ENCODE results near the gene EHMT2.

Gene EHMT2

DNA sequence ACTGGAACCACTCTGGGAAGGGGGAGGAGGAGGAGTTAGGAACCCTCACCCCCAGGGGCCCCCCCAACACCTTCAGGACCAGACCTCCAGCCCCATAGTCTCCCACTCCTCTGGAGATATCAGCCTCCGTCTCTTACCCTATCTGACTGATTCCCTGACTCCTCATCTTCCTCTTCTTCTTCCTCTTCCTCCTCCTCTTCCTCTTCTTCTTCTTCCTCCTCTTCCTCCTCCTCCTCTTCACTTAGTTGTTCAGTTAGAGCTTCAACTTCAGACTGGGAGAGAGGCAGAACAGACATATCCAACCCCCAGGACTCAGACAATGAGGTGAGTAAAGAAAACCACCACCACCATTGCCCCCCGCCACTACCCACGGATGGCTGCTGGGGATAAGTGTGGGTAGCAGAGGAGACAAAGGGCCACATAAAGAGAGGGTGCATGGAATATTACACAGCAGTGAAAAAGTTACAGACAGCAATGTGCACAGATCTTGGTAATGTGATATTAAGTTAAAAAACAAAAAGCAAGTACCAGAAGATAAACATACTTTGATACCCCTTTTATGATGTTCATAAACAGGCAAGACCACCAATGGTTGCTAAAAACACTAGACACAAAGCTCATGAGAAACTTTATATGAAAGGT is 8.0 kb downstream of the EHMT2 start:
- H3K4me3 ChIP-seq (ENCODE audit: low read depth, low read length): no peak overlapping the region
- TF ChIP-seq, protein P1, sequence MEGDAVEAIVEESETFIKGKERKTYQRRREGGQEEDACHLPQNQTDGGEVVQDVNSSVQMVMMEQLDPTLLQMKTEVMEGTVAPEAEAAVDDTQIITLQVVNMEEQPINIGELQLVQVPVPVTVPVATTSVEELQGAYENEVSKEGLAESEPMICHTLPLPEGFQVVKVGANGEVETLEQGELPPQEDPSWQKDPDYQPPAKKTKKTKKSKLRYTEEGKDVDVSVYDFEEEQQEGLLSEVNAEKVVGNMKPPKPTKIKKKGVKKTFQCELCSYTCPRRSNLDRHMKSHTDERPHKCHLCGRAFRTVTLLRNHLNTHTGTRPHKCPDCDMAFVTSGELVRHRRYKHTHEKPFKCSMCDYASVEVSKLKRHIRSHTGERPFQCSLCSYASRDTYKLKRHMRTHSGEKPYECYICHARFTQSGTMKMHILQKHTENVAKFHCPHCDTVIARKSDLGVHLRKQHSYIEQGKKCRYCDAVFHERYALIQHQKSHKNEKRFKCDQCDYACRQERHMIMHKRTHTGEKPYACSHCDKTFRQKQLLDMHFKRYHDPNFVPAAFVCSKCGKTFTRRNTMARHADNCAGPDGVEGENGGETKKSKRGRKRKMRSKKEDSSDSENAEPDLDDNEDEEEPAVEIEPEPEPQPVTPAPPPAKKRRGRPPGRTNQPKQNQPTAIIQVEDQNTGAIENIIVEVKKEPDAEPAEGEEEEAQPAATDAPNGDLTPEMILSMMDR (IDR thresholded peaks at IDR 0.05; ENCODE audit: low read depth, low read length, missing control alignments): no peak
- no peak for DNase-seq (ENCODE audit: low read depth)

DNA sequence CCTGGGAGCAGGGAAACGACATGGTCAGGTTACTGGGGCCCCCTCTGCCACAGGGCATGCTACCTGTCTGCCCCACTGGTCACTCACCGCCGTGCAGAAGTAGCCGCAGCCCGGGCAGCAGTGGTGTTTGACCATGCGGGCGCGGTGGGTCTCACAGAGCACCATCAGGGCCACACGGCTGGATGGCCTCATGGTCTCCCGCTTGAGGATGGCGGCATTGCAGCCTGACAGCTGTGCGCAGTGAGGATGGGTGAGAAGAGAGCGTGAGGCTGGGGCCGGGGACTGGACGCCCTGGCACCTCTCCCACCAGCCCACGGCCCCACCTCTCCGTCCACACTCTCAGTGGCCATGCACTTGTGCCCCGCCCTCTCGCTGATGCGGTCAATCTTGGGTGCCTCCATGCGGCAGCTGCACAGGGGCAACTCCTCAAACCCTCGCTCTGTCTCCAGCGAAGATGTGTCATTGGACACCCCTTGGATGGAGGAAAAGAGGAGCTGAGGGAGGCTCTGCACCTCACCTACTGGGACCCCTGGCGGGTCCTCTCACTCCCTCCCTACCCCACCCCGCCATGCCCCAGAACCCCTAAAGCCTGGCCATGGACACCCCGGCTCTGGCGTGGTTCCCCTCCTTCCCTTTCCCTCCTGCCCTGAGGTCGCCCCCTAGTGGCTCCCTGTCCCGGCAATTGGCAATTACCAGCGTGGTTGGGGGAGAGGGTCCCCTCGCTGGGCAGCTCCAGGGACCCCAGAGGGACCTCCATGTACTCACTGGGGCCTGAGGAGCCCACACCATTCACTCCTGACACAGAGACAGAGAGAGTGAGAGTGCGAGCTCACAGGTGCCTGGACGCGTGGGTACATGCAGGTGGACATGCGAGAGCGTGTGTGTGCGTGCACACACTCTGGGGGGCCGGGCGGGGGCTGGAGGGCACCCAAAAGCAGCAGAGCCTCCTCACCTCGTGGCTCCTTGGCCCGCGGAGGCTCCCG is 8.9 kb downstream of the EHMT2 start:
- no peak for DNase-seq (ENCODE audit: low read depth)
- TF ChIP-seq, protein P1 (IDR thresholded peaks at IDR 0.05; ENCODE audit: low read depth, low read length, missing control alignments): peak; percentile 79
- H3K4me3 ChIP-seq (ENCODE audit: low read depth, low read length): no peak overlapping the region

DNA sequence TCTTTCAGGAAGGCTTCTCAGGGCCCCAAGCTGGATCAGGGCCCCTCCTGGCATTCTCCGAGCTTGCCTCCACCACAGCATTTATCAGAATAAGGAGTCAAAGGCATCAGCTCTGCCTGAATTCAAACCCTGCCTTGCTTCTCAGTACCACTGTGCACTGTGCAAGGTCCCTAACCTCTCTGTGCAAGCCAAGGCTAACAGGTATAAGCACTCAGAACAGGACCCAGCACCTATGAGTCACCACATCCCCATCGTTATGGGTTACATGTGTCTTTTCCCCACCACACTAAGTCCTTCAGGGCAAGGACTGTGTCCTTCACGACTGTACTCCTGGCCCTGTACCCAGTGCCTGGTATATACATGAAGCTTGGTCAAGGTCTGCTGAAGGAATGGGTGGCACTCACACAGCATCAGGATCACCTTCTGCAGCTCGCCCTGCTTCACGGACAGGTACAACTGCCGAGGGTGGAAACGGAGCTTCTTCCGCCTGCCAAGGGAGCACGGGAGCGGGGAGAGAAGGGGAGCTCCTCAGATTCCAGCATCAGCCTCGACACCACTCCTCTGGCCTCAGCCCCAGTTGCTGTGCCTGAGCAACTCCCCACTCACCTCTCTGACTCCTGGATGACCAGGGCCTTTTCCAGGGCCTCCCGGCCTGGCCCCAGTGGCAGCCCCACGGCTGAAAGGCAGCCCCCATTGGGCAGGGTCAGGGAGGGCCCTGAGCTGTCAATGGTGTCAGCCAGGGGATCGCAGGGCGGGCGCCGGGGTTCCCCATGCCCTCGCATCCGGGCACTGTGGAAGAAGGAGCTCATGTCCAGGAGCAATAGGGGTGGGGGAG is 10.1 kb downstream of the EHMT2 start:
- H3K4me3 ChIP-seq (ENCODE audit: low read depth, low read length): no peak overlapping the region
- TF ChIP-seq, protein P1 (IDR thresholded peaks at IDR 0.05; ENCODE audit: low read depth, low read length, missing control alignments): no peak
- DNase-seq (ENCODE audit: low read depth): no peak

DNA sequence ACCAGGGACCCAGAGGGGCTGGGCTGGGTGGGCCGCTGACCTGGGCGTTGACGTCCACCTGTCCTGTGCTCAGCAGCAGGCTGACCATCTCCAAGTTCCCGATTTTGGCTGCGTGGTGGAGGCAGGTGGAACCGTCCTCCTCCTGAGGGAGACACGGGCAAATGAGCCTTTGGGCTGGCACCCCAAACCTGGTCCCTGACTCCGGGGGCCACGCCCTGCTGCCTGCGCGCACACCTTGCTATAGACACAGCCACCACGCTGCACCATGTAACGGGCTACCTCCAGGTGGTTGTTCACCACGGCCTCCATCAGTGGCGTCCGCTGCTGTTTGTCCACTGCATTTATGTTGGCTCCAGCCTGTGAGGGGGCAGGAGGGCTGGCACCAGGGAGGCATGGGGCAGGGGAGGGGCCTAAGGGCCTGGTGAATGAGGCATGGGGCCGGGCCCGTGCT is 10.9 kb downstream of the EHMT2 start:
- H3K4me3 ChIP-seq (ENCODE audit: low read depth, low read length): no peak overlapping the region
- DNase-seq (ENCODE audit: low read depth): no peak
- TF ChIP-seq, protein P1 (IDR thresholded peaks at IDR 0.05; ENCODE audit: low read depth, low read length, missing control alignments): no peak

DNA sequence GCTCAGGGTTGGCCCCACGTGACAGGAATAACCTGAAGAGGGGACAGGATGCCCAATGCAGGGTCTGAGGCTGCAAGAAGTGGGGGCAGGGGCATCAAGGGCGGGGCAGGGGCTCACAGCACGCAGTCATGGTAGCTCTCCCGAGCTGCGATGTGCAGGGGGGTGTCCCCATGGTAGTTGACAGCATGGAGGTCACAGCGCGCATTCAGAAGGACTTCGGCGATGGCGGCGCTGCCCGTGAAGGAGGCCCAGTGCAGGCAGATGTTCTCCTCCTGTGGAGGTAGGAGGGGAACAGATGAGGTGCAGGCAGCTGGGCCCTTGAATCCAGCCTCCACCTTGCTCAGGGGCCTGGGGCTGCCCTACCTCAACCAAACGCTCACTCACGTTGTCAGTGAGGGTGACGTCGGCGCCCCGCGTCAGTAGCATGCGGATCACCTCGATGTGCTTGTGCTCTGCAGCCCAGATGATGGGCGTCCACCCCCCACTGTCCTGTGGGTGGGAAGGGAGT is 12.9 kb downstream of the EHMT2 start:
- no peak overlapping the region for H3K4me3 ChIP-seq (ENCODE audit: low read depth, low read length)
- DNase-seq (ENCODE audit: low read depth): no peak
- TF ChIP-seq, protein P1 (IDR thresholded peaks at IDR 0.05; ENCODE audit: low read depth, low read length, missing control alignments): no peak

DNA sequence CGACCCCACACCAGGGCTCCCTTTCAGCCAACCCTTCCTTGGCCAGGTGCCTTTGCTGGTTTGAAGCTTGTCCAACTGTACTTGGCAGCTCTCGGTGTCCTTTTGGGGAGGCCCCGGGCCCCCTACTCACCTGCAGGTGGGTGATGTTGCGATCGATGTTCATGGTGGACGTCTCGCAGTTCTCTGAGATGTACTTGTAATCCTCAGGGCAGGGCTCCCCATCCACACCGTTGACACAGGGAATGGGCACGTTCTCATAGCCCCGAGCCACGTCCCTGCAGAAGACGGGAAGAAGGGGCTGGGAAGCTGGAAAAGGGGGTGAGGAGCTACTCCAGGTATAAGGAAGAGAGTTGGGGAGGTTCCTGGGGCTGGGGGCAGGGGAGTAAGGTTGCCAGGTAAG is 13.8 kb downstream of the EHMT2 start:
- no peak for DNase-seq (ENCODE audit: low read depth)
- TF ChIP-seq, protein P1 (IDR thresholded peaks at IDR 0.05; ENCODE audit: low read depth, low read length, missing control alignments): no peak
- H3K4me3 ChIP-seq (ENCODE audit: low read depth, low read length): no peak overlapping the region
